Fibroblast of gingiva (primary cell): ENCODE data around the gene TMEM181.
"Not testable (repeated sequence)": the region's sequence is repeated elsewhere in the genome, so short reads cannot be mapped to it uniquely, and the experiment has no call there.

Experiments used
- DNase-seq: peaks from one replicate; pipeline ENCODE4 v3.0.0-alpha.2; 2011; ENCODE audit warnings: low read depth

TMEM181 gene

GRCh38 chr6:158663625-158664165 lies 103.8 kb downstream of the TMEM181 start:
- DNase-seq, result no peak

DNA sequence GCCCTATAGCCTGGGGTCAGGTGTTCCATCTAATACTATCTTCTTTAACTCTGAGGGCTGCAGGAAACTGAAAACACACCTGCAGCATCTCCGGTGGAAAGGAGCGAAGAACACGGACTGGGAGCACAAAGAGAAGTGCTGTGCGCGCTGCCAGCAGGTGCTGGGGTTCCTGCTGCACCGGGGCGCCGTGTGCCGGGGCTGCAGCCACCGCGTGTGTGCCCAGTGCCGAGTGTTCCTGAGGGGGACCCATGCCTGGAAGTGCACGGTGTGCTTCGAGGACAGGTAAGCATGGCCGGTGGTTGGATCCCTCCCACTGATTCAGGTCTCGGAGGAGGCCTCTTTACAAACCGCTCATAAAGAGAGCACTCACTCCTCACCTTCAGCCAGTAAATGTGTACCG lies 105.4 kb downstream of the TMEM181 start:
- DNase-seq, result no peak

- DNase-seq, result peak; percentile 96
Observed at GRCh38 chr6:158666628-158667359, 106.9 kb downstream of the TMEM181 start.

DNA sequence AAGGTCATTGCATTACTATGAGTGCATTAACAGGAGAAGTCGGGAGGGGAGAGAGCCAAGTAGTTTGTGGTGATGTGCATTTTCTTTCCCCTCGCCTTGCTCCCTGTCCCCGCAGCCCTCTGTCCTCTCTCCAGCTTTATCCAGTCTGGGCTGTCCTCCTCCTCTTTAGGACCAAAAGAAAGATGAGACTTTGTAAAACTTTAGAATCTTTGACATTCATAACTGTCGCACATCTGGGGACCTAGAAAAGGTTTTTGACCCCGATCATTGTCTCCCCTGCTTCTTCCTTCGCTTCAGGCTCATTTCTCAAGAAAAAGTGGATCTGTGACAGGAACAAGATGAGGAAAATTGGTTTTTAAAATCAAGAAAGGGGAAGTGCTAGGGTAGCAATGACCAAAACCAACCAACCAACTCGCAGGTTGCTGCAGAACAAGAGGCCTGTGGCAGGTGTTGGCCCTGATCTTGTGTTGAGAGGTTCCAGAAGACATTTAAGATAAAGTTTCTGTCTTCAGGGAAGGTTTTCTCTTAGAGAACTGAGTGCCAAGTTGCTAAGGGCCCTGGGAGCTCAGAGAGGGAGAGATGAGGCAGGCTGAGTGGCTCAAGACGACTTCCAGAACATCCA lies 107.6 kb downstream of the TMEM181 start:
- no peak for DNase-seq

- DNase-seq, result no peak
Observed at GRCh38 chr6:158668707-158669103, 108.8 kb downstream of the TMEM181 start.

- DNase-seq, result no peak
Observed at GRCh38 chr6:158669145-158670035, 109.5 kb downstream of the TMEM181 start.

DNA sequence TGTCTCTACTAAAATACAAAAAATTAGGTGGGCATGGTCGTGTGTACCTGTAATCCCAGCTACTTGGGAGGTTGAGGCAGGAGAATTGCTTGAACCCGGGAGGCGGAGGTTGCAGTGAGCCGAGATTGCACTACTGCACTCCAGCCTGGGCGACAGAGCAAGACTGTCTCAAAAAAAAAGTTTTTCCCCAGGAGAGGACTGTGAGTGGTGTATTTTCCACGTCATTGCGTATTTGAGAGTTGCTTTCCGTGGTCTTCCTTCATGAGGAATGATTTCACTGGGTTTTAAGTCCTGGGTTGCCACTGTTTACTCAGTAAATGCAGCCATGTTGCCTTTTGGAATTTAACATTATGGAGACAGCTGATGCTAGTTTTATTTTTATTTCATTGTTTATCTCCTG lies 112.2 kb downstream of the TMEM181 start:
- not testable (repeated sequence) for DNase-seq

GRCh38 chr6:158672726-158673125 lies 112.8 kb downstream of the TMEM181 start:
- DNase-seq, result no peak

DNA sequence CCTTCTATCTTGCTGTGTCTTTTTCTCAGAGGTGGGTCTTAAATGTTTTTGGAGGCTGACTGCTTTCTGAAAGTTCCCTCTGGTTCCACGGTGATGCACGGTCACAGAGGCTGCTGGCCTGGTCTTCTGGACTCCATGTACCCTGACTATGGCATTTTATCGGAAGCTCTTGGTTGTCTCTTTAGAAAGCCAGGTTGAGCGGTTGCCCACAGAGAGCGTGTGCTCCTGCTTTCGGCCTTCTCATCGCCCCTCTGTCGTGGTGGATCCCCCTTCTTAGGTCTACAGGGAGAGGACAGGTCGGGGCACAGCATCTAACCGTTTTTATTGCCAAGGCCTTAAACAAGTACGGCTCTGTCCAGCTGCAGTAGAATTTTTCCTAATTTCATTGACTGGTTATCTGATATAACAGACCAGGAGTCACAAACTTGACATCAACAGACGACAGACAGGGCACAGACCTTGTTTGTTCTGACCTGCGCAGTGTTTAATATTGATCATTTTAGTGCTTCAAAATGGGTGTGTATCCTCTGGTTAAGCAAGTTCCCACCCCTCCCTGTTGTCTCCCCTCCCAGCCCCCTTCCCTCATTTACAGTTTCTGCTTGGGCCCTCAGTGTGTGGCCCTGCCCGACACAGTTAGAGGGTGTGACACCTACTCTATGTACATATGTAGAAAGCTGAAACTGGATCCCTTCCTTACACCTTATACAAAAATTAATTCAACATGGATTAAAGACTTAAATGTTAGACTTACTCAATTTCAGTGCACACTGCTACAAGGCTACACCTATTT lies 114.6 kb downstream of the TMEM181 start:
- DNase-seq, result no peak

GRCh38 chr6:158677094-158677493 lies 117.2 kb downstream of the TMEM181 start:
- DNase-seq, result not testable (repeated sequence)

DNA sequence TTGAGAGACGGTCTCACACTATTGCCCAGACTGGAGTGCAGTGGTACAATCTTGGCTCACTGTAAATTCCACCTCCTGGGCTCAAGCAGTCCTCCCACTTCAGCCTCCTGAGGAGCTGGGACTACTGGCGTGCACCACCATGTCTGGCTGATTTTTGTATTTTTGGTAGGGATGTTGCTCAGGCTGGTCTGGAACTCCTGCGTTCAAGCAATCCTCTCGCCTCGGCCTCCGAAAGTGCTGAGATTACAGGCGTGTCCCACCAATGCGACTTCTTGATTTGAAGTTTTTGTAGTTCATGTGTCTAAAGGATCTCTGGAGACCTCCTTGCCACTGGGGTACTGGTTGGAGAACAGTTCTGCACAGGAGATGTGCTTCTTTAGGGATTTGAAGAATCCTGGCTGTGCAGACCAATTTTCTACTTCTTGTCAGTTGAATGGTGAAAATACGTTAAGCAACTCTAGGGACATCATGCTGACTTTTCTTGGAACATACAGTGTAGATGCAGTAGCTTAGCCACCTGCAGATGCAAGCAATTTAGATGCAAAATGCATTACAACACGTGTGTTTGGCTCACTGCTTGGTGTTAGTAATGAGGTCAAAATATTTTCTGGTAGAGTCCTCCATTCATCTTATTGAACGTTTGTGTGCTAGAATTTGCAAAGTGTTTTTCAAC lies 118.2 kb downstream of the TMEM181 start:
- DNase-seq, result no peak

GRCh38 chr6:158680015-158680414 lies 120.1 kb downstream of the TMEM181 start:
- no peak for DNase-seq

GRCh38 chr6:158680481-158680880 lies 120.6 kb downstream of the TMEM181 start:
- DNase-seq, result no peak

DNA sequence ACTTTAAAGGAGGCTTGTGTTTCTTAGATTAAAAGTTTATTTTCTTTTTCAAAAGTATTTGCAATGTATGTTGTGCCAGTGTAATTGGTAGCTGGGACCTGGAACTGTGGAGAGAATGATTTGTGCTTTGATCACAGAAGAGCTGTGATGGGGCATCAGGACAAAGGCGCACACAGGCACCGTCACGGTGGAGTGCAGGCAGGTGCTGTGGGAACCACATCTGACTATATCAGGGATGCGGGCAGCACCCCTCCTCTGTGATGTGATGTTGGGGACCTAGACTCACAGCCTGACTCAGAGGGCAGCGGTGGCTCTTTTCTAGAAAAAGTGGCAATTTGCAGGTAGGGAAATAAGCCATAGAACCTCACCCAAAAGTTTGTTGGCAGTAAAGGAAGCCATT lies 124.4 kb downstream of the TMEM181 start:
- no peak for DNase-seq

DNA sequence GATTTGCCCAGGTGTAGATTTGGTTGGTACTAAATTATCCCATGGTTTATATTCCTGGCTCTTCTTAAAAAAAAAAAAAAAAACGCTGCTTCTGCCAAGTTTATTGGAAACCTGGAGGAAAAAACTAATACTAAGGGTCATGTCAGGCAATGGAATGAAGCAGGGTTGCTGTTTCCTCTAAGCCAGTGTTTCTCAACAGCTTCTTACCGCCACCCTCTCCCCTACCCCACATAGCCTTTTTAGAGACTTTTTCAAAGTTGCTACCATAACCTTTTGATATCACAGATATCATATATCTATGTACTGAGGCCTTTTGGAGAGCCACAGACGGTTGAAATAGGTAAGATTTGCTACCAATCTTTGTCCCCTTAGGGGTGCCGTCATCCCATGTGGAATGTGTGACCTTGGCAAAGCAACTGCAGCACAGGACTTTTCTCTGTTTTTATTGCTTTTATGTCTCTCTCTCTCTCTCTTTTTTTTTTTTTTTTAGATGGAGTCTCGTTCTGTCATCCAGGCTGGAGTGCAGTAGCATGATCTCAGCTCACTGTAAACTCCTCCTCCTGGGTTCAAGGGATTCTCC lies 124.9 kb downstream of the TMEM181 start:
- peak; percentile 21 for DNase-seq
